BE2C (cell line): ENCODE measurements around the gene RASA1.

Experiments used
- DNase-seq: peaks from one replicate; pipeline ENCODE4 v3.0.0-alpha.2; 2020
- H3K27me3 ChIP-seq: fragments of 250-450 bp; sonication (Bioruptor Pico); 2 replicates; pipeline ENCODE4 v1.5.1; 2020; ENCODE audit warnings: mild to moderate bottlenecking
- H3K36me3 ChIP-seq: fragments of 250-450 bp; sonication (Bioruptor Pico); 2 replicates; pipeline ENCODE4 v1.5.1; 2020; ENCODE audit warnings: mild to moderate bottlenecking
- H3K4me1 ChIP-seq: fragments of 250-450 bp; sonication (Bioruptor Pico); 2 replicates; pipeline ENCODE4 v1.5.1; 2020
- H3K4me3 ChIP-seq: 2 replicates; pipeline ENCODE4 v1.5.1; 2011; ENCODE audit warnings: low read depth, low read length
- H3K9me3 ChIP-seq: fragments of 250-450 bp; sonication (Bioruptor Pico); 2 replicates; pipeline ENCODE4 v1.5.1; 2020
- CTCF ChIP-seq: IDR thresholded peaks from 2 replicates; pipeline ENCODE4 v1.5.1; 2012; ENCODE audit warnings: mild to moderate bottlenecking, low read depth, low read length

Gene RASA1

GRCh38 chr5:87368601-87369000 is 100.9 kb downstream of the RASA1 start:
- no peaks in the 10 kb centered on the region for H3K9me3 ChIP-seq
- H3K27me3 ChIP-seq = no peaks in the 10 kb centered on the region; the same call in 1 of the 2 replicates
- TF ChIP-seq CTCF = no peak
- no peak for DNase-seq
- peaks cover 24% of the 10 kb centered on the region for H3K36me3 ChIP-seq
- no peaks in the 10 kb centered on the region for H3K4me1 ChIP-seq
- H3K4me3 ChIP-seq = no peak overlapping the region

- no peak for TF ChIP-seq CTCF
- Histone ChIP-seq H3K27me3 (no peaks in the 10 kb centered on the region; the same call in 1 of the 2 replicates), H3K4me1 (no peaks in the 10 kb centered on the region), H3K36me3 (peaks cover 24% of the 10 kb centered on the region), H3K9me3 (no peaks in the 10 kb centered on the region), H3K4me3 (no peak overlapping the region)
- DNase-seq = no peak
Observed at GRCh38 chr5:87369431-87369830, 101.7 kb downstream of the RASA1 start.

GRCh38 chr5:87372705-87373104 is 105.0 kb downstream of the RASA1 start:
- no peak for DNase-seq
- Histone ChIP-seq H3K4me1 (no peaks in the 10 kb centered on the region), H3K27me3 (no peaks in the 10 kb centered on the region; the same call in 1 of the 2 replicates), H3K4me3 (no peak overlapping the region), H3K9me3 (no peaks in the 10 kb centered on the region), H3K36me3 (peaks cover 43% of the 10 kb centered on the region)
- TF ChIP-seq CTCF = no peak

- H3K27me3 ChIP-seq = no peaks in the 10 kb centered on the region
- peaks cover 43% of the 10 kb centered on the region for H3K36me3 ChIP-seq
- DNase-seq = no peak
- H3K9me3 ChIP-seq = no peaks in the 10 kb centered on the region
- TF ChIP-seq CTCF = no peak
- no peaks in the 10 kb centered on the region for H3K4me1 ChIP-seq
- H3K4me3 ChIP-seq = no peak overlapping the region
Observed at GRCh38 chr5:87382224-87382623, 114.5 kb downstream of the RASA1 start.

- no peak for DNase-seq
Observed at GRCh38 chr5:87383216-87383615, 115.5 kb downstream of the RASA1 start.

GRCh38 chr5:87385802-87386201 is 118.1 kb downstream of the RASA1 start:
- TF ChIP-seq CTCF = no peak
- peaks cover 64% of the 10 kb centered on the region for H3K36me3 ChIP-seq
- no peak for DNase-seq

More at GRCh38 chr5:87383216-87383615, 115.5 kb downstream of the RASA1 start:
- H3K9me3 ChIP-seq = no peaks in the 10 kb centered on the region
- no peak overlapping the region for H3K4me3 ChIP-seq
- H3K27me3 ChIP-seq = no peaks in the 10 kb centered on the region
- TF ChIP-seq CTCF = no peak
- no peaks in the 10 kb centered on the region for H3K4me1 ChIP-seq
- peaks cover 48% of the 10 kb centered on the region for H3K36me3 ChIP-seq

More at GRCh38 chr5:87385802-87386201, 118.1 kb downstream of the RASA1 start:
- Histone ChIP-seq H3K4me1 (no peaks in the 10 kb centered on the region), H3K9me3 (0 out of 2 replicates have a peak, but pooled peaks cover 2% of the 10 kb centered on the region), H3K27me3 (no peaks in the 10 kb centered on the region), H3K4me3 (no peak overlapping the region)
